HCT116 (cell line): ENCODE measurements around the gene RPF1.

Experiments used
- EGR1 ChIP-seq: IDR thresholded peaks from 2 replicates; pipeline ENCODE4 v1.6.1; 2012; ENCODE audit warnings: low read depth
- POLR2A ChIP-seq: IDR thresholded peaks from 2 replicates; pipeline ENCODE4 v1.7.0; 2011; ENCODE audit warnings: borderline replicate concordance; ENCODE audit not compliant: insufficient read depth, insufficient read length; ENCODE audit errors: extremely low read depth
- POLR2AphosphoS5 ChIP-seq: IDR thresholded peaks from 2 replicates; pipeline ENCODE4 v1.6.1; 2011; ENCODE audit warnings: mild to moderate bottlenecking, low read depth, low read length, moderate library complexity
- SP1 ChIP-seq: IDR thresholded peaks from 2 replicates; pipeline ENCODE4 v1.6.1; 2012; ENCODE audit warnings: low read depth
- ZNF274 ChIP-seq: fragments of 200-500 bp; sonication (Bioruptor generic); IDR thresholded peaks from 2 replicates; pipeline ENCODE4 v1.6.1; 2014; ENCODE audit warnings: mild to moderate bottlenecking, low read depth, low read length, inconsistent platforms
- TF ChIP-seq, protein P1 (sequence below), 3 experiments: fragments of 200-600 bp in 1 of 3; sonication (generic) in 1 of 3; IDR thresholded peaks in 2 of 3; conservative IDR thresholded peaks in 1 of 3; 2 replicates each; pipeline ENCODE4 v1.5.1; 2012 to 2017; ENCODE audit warnings: low read depth in 2 of 3, low read length in 2 of 3, antibody characterized with exemption in 1 of 3, borderline replicate concordance in 1 of 3, control low read depth in 1 of 3, mild to moderate bottlenecking in 1 of 3, mixed read lengths in 1 of 3, mixed run types in 1 of 3, moderate library complexity in 1 of 3; ENCODE audit not compliant: insufficient read depth in 1 of 3
- TF ChIP-seq, protein P2 (sequence below): IDR thresholded peaks from 2 replicates; pipeline ENCODE4 v1.6.1; 2012; ENCODE audit warnings: low read depth

DNA sequence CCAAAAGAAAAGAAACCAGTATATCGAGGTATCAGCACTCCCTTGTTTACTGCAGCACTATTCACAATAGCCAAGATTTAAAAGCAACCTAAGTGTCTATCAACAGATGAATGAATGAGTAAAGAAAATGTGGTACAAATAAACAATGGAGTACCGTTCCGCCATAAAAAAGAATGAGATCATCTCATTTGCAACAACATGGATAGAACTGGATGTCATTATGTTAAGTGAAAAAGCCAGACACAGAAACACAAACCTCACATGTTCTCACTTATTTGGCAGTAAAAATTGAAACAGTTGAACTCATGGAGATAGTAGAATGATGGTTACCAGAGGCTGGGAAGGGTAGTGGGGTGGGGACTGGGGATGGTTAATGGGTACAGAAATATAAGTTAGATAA, 31.6 kb downstream of the RPF1 start:
- TF ChIP-seq POLR2AphosphoS5, result no peak
- no peak for TF ChIP-seq EGR1
- TF ChIP-seq, protein P1, sequence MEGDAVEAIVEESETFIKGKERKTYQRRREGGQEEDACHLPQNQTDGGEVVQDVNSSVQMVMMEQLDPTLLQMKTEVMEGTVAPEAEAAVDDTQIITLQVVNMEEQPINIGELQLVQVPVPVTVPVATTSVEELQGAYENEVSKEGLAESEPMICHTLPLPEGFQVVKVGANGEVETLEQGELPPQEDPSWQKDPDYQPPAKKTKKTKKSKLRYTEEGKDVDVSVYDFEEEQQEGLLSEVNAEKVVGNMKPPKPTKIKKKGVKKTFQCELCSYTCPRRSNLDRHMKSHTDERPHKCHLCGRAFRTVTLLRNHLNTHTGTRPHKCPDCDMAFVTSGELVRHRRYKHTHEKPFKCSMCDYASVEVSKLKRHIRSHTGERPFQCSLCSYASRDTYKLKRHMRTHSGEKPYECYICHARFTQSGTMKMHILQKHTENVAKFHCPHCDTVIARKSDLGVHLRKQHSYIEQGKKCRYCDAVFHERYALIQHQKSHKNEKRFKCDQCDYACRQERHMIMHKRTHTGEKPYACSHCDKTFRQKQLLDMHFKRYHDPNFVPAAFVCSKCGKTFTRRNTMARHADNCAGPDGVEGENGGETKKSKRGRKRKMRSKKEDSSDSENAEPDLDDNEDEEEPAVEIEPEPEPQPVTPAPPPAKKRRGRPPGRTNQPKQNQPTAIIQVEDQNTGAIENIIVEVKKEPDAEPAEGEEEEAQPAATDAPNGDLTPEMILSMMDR (IDR thresholded peaks at IDR 0.05 in 2 of 3, conservative IDR thresholded peaks at IDR 0.05 in 1 of 3; ENCODE audit: borderline replicate concordance in 1 of 3, insufficient read depth in 1 of 3, low read depth in 2 of 3, low read length in 2 of 3), result no peak
- TF ChIP-seq POLR2A, result no peak
- no peak for TF ChIP-seq ZNF274
- TF ChIP-seq, protein P2, sequence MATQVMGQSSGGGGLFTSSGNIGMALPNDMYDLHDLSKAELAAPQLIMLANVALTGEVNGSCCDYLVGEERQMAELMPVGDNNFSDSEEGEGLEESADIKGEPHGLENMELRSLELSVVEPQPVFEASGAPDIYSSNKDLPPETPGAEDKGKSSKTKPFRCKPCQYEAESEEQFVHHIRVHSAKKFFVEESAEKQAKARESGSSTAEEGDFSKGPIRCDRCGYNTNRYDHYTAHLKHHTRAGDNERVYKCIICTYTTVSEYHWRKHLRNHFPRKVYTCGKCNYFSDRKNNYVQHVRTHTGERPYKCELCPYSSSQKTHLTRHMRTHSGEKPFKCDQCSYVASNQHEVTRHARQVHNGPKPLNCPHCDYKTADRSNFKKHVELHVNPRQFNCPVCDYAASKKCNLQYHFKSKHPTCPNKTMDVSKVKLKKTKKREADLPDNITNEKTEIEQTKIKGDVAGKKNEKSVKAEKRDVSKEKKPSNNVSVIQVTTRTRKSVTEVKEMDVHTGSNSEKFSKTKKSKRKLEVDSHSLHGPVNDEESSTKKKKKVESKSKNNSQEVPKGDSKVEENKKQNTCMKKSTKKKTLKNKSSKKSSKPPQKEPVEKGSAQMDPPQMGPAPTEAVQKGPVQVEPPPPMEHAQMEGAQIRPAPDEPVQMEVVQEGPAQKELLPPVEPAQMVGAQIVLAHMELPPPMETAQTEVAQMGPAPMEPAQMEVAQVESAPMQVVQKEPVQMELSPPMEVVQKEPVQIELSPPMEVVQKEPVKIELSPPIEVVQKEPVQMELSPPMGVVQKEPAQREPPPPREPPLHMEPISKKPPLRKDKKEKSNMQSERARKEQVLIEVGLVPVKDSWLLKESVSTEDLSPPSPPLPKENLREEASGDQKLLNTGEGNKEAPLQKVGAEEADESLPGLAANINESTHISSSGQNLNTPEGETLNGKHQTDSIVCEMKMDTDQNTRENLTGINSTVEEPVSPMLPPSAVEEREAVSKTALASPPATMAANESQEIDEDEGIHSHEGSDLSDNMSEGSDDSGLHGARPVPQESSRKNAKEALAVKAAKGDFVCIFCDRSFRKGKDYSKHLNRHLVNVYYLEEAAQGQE, result no peak
- TF ChIP-seq SP1, result no peak
